Endothelial cell of umbilical vein (primary cell): ENCODE data around the gene ZMAT3. TPM values are rescaled to one million over a fixed set of nuclear protein-coding genes. Genes with fewer than 3 reads are reported as not detected.

Source experiments
- BruUV-seq: library from RNA; stranded (reverse); fragments of 400-500 nt; replicated peaks from 2 replicates; lab custom pipeline; 2021; lab: Mats Ljungman, UMichigan
- CTCF ChIA-PET: fragments of 300-600, 350-600 bp; sonication (Branson Sonifier 250); formaldehyde crosslinking; loops from one replicate; lab custom pipeline; 2021; ENCODE audit warnings: antibody characterized with exemption, inconsistent platforms; lab: Charles Lee
- POLR2A ChIA-PET: fragments of 300-600, 350-600 bp; sonication (Branson Sonifier 250); formaldehyde crosslinking; loops from one replicate; lab custom pipeline; 2021; ENCODE audit warnings: antibody characterized with exemption, inconsistent platforms; lab: Charles Lee
- DNase-seq: peaks from one replicate; pipeline ENCODE4 v3.0.0-alpha.2; 2011; ENCODE audit warnings: low read depth, low spot score
- FAIRE-seq: peaks from 2 replicates; lab custom pipeline; 2011; peaks lifted over from hg19 to GRCh38; lab: Jason Lieb, UNC
- H2AFZ ChIP-seq: 2 replicates; pipeline ENCODE4 v1.6.0; 2012; ENCODE audit warnings: low read depth, low read length, control low read depth, inconsistent platforms
- H3K27ac ChIP-seq: 2 replicates; pipeline ENCODE4 v1.5.1; 2011; ENCODE audit warnings: low read depth, mild to moderate bottlenecking, control low read depth, low read length, moderate library complexity; ENCODE audit not compliant: insufficient read depth
- H3K27me3 ChIP-seq, 2 experiments: 2 replicates each; pipeline versions ENCODE4 v1.6.0 to v1.6.1; 2011; ENCODE audit warnings: low read length in 2 of 2, mixed read lengths in 1 of 2; ENCODE audit not compliant: control insufficient read depth in 2 of 2, insufficient read depth in 2 of 2
- H3K36me3 ChIP-seq, 2 experiments: 2 replicates in 1 of 2; 3 replicates in 1 of 2; pipeline ENCODE4 v1.5.1; 2011; ENCODE audit warnings: low read length in 2 of 2, mild to moderate bottlenecking in 1 of 2, moderate library complexity in 1 of 2; ENCODE audit not compliant: control insufficient read depth in 2 of 2, insufficient read depth in 2 of 2; ENCODE audit errors: extremely low read depth in 1 of 2
- H3K4me1 ChIP-seq: 3 replicates; pipeline ENCODE4 v1.5.1; 2011; ENCODE audit warnings: mild to moderate bottlenecking, low read length; ENCODE audit not compliant: control insufficient read depth, insufficient read depth; ENCODE audit errors: extremely low read depth
- H3K4me2 ChIP-seq: 2 replicates; pipeline ENCODE4 v1.6.1; 2011; ENCODE audit warnings: low read length, control low read depth, mixed read lengths; ENCODE audit not compliant: insufficient read depth
- H3K4me3 ChIP-seq, 3 experiments: fragments of 200-600 bp in 1 of 3; sonication (generic), shearing (Covaris generic) in 1 of 3; replicated peaks in 1 of 3; 2 replicates each; pipeline ENCODE4 v1.5.1; 2011 to 2016; ENCODE audit warnings: control low read depth in 3 of 3, low read length in 3 of 3, mild to moderate bottlenecking in 2 of 3, inconsistent platforms in 1 of 3, low read depth in 1 of 3, moderate library complexity in 1 of 3; ENCODE audit not compliant: insufficient read depth in 1 of 3
- H3K79me2 ChIP-seq: 2 replicates; pipeline ENCODE4 v1.6.0; 2012; ENCODE audit warnings: low read length, inconsistent platforms; ENCODE audit not compliant: control insufficient read depth, insufficient read depth
- H3K9ac ChIP-seq: replicated peaks from 2 replicates; pipeline ENCODE3; 2011; ENCODE audit warnings: low read length, control low read depth; ENCODE audit not compliant: insufficient read depth; ENCODE audit errors: extremely low read depth
- H3K9me1 ChIP-seq: replicated peaks from 3 replicates; pipeline ENCODE4 v1.6.0; 2011; ENCODE audit warnings: mild to moderate bottlenecking, low read length; ENCODE audit not compliant: control insufficient read depth, insufficient read depth; ENCODE audit errors: extremely low read depth
- H3K9me3 ChIP-seq: replicated peaks from 2 replicates; pipeline ENCODE4 v1.5.1; 2012; ENCODE audit warnings: low read length, inconsistent platforms; ENCODE audit not compliant: control insufficient read depth, insufficient read depth
- H4K20me1 ChIP-seq: replicated peaks from 2 replicates; pipeline ENCODE3; 2011; ENCODE audit warnings: mild to moderate bottlenecking, low read length; ENCODE audit not compliant: control insufficient read depth, insufficient read depth; ENCODE audit errors: extremely low read depth
- EZH2 ChIP-seq: IDR thresholded peaks from 2 replicates; pipeline ENCODE4 v1.6.1; 2012; ENCODE audit warnings: borderline replicate concordance, low read depth, mild to moderate bottlenecking, moderate library complexity, low read length, inconsistent platforms; ENCODE audit not compliant: severe bottlenecking
- FOS ChIP-seq: IDR thresholded peaks from 2 replicates; pipeline ENCODE4 v1.6.1; 2011; ENCODE audit warnings: mild to moderate bottlenecking, low read length, moderate library complexity, borderline replicate concordance; ENCODE audit not compliant: insufficient read depth
- GATA2 ChIP-seq: IDR thresholded peaks from 2 replicates; pipeline ENCODE4 v1.7.0; 2011; ENCODE audit warnings: low read depth, mild to moderate bottlenecking, moderate library complexity, mixed read lengths, low read length; ENCODE audit not compliant: insufficient read length, insufficient read depth
- JUN ChIP-seq: IDR thresholded peaks from 2 replicates; pipeline ENCODE4 v1.6.1; 2011; ENCODE audit warnings: borderline replicate concordance, low read depth; ENCODE audit not compliant: insufficient read length, insufficient read depth
- MAX ChIP-seq: IDR thresholded peaks from 2 replicates; pipeline ENCODE4 v1.6.1; 2011; ENCODE audit not compliant: insufficient read depth, insufficient read length
- POLR2A ChIP-seq: IDR thresholded peaks from 2 replicates; pipeline ENCODE4 v1.6.1; 2012; ENCODE audit warnings: low read depth, mild to moderate bottlenecking, control low read depth, low read length
- dilution Hi-C: fragments of 300-500 bp; cut with MboI; formaldehyde crosslinking; loops from one replicate; pipeline ENCODE4 v1.15.0; 2019; ENCODE audit warnings: low sequenced_read_pairs; ENCODE audit not compliant: extremely low pct_ligation_motif_present
- intact Hi-C: fragments of 100-400 bp; cut with micrococcal nuclease; formaldehyde crosslinking; loops from one replicate; pipeline ENCODE4 v1.10.0; 2022
- polyA plus RNA-seq, 4 experiments: library from polyadenylated mRNA; depleted of rRNA in 3 of 4; stranded (reverse) in 3 of 4; unstranded in 1 of 4; fragments of >200 nt; gene quantifications; 2 replicates each; pipeline versions ENCODE4 v1.2.1 to v1.2.3, GENCODE V29; 2011 to 2012; ENCODE audit warnings: missing spikeins in 1 of 4
- total RNA-seq: library from RNA; stranded (reverse); gene quantifications from 2 replicates; pipeline ENCODE4 v1.2.3, GENCODE V29; 2021
- TF ChIP-seq, protein P1 (sequence below), 2 donors: IDR thresholded peaks; 1 replicate in 1 of 2; 2 replicates in 1 of 2; pipeline ENCODE4 v1.5.1; 2011; ENCODE audit warnings: low read length in 2 of 2, mild to moderate bottlenecking in 2 of 2, moderate library complexity in 2 of 2, control low read depth in 1 of 2, inconsistent platforms in 1 of 2, low read depth in 1 of 2; ENCODE audit not compliant: insufficient read depth in 1 of 2; ENCODE audit errors: extremely low read depth in 1 of 2

Gene ZMAT3
- total and polyA plus RNA-seq, 2 donors (not counting 3 experiments of a cell fraction or from before 2014, with no cell fraction given), result 13.2 to 33.1 TPM

DNA sequence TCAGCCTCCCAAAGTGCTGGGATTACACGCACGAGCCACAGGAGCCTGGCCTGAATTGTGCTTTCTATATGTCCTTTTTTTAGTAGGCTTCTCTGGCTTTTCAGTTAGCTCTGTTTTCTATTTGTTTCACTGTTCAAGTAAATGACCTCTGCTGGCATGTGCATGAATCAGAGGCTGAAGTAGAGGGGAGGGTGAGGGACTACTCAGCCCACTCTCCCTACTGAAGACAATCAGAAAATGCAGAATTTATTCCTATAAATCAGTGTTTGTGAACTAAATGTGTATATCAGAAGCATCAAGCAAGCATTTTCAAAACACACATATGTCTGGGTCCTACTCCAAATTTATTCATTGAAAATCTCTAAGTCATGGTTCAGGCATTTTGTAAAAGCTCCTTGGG is 45.0 kb downstream of the ZMAT3 start:
- intact Hi-C loops (no loop called here), dilution Hi-C loops (no loop called here)
- H3K9ac ChIP-seq, result no peak overlapping the region
- no peaks in the 10 kb centered on the region for H3K36me3 ChIP-seq
- no peak overlapping the region for H3K4me2 ChIP-seq
- DNase-seq (no peak), FAIRE-seq (no peak)
- peaks cover 2% of the 10 kb centered on the region for H3K4me1 ChIP-seq
- peaks cover 6% of the 10 kb centered on the region for H3K79me2 ChIP-seq
- peaks cover 2% of the 10 kb centered on the region for H4K20me1 ChIP-seq
- ChIA-PET POLR2A (no interaction called here), CTCF (interaction anchor here (1.7 to 1.9 kb wide), 2 partner anchors 246 to 289 kb away, joined by 4 to 8 read pairs; no protein-coding TSS in a partner anchor)
- TF ChIP-seq FOS (no peak), MAX (no peak), EZH2 (no peak), POLR2A (no peak), JUN (no peak), GATA2 (no peak)
- TF ChIP-seq, protein P1, sequence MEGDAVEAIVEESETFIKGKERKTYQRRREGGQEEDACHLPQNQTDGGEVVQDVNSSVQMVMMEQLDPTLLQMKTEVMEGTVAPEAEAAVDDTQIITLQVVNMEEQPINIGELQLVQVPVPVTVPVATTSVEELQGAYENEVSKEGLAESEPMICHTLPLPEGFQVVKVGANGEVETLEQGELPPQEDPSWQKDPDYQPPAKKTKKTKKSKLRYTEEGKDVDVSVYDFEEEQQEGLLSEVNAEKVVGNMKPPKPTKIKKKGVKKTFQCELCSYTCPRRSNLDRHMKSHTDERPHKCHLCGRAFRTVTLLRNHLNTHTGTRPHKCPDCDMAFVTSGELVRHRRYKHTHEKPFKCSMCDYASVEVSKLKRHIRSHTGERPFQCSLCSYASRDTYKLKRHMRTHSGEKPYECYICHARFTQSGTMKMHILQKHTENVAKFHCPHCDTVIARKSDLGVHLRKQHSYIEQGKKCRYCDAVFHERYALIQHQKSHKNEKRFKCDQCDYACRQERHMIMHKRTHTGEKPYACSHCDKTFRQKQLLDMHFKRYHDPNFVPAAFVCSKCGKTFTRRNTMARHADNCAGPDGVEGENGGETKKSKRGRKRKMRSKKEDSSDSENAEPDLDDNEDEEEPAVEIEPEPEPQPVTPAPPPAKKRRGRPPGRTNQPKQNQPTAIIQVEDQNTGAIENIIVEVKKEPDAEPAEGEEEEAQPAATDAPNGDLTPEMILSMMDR (IDR thresholded peaks at IDR 0.05; ENCODE audit: extremely low read depth in 1 of 2, insufficient read depth in 1 of 2, low read depth in 1 of 2, low read length in 2 of 2), result no peak
- H3K4me3 ChIP-seq, result no peak overlapping the region
- H2AFZ ChIP-seq, result no peak overlapping the region
- H3K27ac ChIP-seq, result no peak overlapping the region
- no TSS peak for BruUV-seq
- no peaks in the 10 kb centered on the region for H3K27me3 ChIP-seq
- H3K9me1 ChIP-seq, result no peaks in the 10 kb centered on the region
- H3K9me3 ChIP-seq, result no peaks in the 10 kb centered on the region
